GM12878 (cell line): ENCODE data around the gene COL23A1. TPM values are rescaled to one million over a fixed set of nuclear protein-coding genes. Genes with fewer than 3 reads are reported as not detected.
A peak's percentile ranks its signal among the peaks of the same experiment; 100 is the strongest.

Experiments
- ATAC-seq: fragments of 200-7000 bp; cut with Tn5 transposase; 3 replicates; pipeline ENCODE4 v1.9.1; 2020; ENCODE audit warnings: mild to moderate bottlenecking, moderate library complexity
- BruUV-seq: library from RNA; stranded (reverse); fragments of 400-500 nt; replicated peaks from 2 replicates; lab custom pipeline; 2021; lab: Mats Ljungman, UMichigan
- CTCF ChIA-PET: fragments of 300-600 bp; sonication (Branson Sonifier 250); formaldehyde crosslinking; extraction: SDS; loops from one replicate; lab custom pipeline; 2021; ENCODE audit warnings: inconsistent platforms; lab: Yijun Ruan, JAX
- POLR2A ChIA-PET: fragments of 350-600 bp; formaldehyde crosslinking; extraction: SDS; loops from one replicate; lab custom pipeline; 2021; ENCODE audit warnings: inconsistent platforms; lab: Charles Lee
- RAD21 ChIA-PET: fragments of 300-600 bp; sonication (Branson Sonifier 250); formaldehyde crosslinking; loops from one replicate; lab custom pipeline; 2023; ENCODE audit warnings: antibody characterized with exemption; ENCODE audit not compliant: unreplicated experiment; lab: Charles Lee
- SMC1A ChIA-PET: fragments of 300-600 bp; sonication (Branson Sonifier 250); formaldehyde crosslinking; loops from one replicate; lab custom pipeline; 2023; ENCODE audit not compliant: unreplicated experiment, uncharacterized antibody; lab: Charles Lee
- DNase-seq: peaks from one replicate; pipeline ENCODE4 v3.0.0-alpha.2; 2011; ENCODE audit warnings: low read depth, low spot score
- FAIRE-seq: peaks from 3 replicates; lab custom pipeline; 2011; peaks lifted over from hg19 to GRCh38; lab: Jason Lieb, UNC
- H2AFZ ChIP-seq: 2 replicates; pipeline ENCODE4 v1.6.0; 2011; ENCODE audit warnings: low read depth, low read length, control low read depth; ENCODE audit not compliant: control insufficient read depth
- H3K27ac ChIP-seq: 2 replicates; pipeline ENCODE4 v1.5.1; 2011; ENCODE audit warnings: control low read depth; ENCODE audit not compliant: control insufficient read depth, insufficient read depth
- H3K27me3 ChIP-seq, 2 experiments: replicated peaks in 1 of 2; 2 replicates each; pipeline versions ENCODE4 v1.6.0 to v1.6.1; 2011; ENCODE audit warnings: low read length in 1 of 2; ENCODE audit not compliant: control insufficient read depth in 2 of 2, insufficient read depth in 2 of 2
- H3K36me3 ChIP-seq, 2 experiments: 2 replicates each; pipeline ENCODE4 v1.5.1; 2011; ENCODE audit warnings: low read length in 1 of 2; ENCODE audit not compliant: control insufficient read depth in 2 of 2, insufficient read depth in 2 of 2
- H3K4me1 ChIP-seq: 2 replicates; pipeline ENCODE4 v1.6.1; 2011; ENCODE audit warnings: mild to moderate bottlenecking, low read length, moderate library complexity, mixed read lengths; ENCODE audit not compliant: control insufficient read depth, insufficient read depth
- H3K4me2 ChIP-seq: 2 replicates; pipeline ENCODE4 v1.6.0; 2011; ENCODE audit warnings: control low read depth; ENCODE audit not compliant: control insufficient read depth, insufficient read depth
- H3K4me3 ChIP-seq: fragments of 200-600 bp; sonication (generic); 2 replicates; pipeline ENCODE4 v1.5.1; 2016
- H3K79me2 ChIP-seq: 2 replicates; pipeline ENCODE4 v1.6.0; 2011; ENCODE audit warnings: low read length; ENCODE audit not compliant: control insufficient read depth, insufficient read depth
- H3K9ac ChIP-seq: 2 replicates; pipeline ENCODE4 v1.8.0; 2011; ENCODE audit warnings: low read length, control low read depth, mixed read lengths; ENCODE audit not compliant: control insufficient read depth, insufficient read depth
- H3K9me3 ChIP-seq: replicated peaks from 3 replicates; pipeline ENCODE4 v1.5.1; 2011; ENCODE audit warnings: mild to moderate bottlenecking, low read length; ENCODE audit not compliant: control insufficient read depth, insufficient read depth
- H4K20me1 ChIP-seq: 2 replicates; pipeline ENCODE4 v1.6.0; 2011; ENCODE audit not compliant: control insufficient read depth, insufficient read depth
- NFIC ChIP-seq: IDR thresholded peaks from 2 replicates; pipeline ENCODE4 v1.6.1; 2012; ENCODE audit warnings: low read depth, mild to moderate bottlenecking, inconsistent platforms, low read length, moderate library complexity
- POLR2AphosphoS5 ChIP-seq: IDR thresholded peaks from 2 replicates; pipeline ENCODE4 v1.6.1; 2011; ENCODE audit warnings: mild to moderate bottlenecking, low read length, inconsistent platforms
- RAD21 ChIP-seq: IDR thresholded peaks from 2 replicates; pipeline ENCODE4 v1.6.1; 2011; ENCODE audit warnings: mild to moderate bottlenecking, low read depth, low read length, moderate library complexity; ENCODE audit not compliant: insufficient read depth
- RBBP5 ChIP-seq: fragments of 200-600 bp; sonication (generic); conservative IDR thresholded peaks from 2 replicates; pipeline ENCODE4 v1.6.1; 2016
- SMC3 ChIP-seq: IDR thresholded peaks from 2 replicates; pipeline ENCODE4 v1.6.1; 2011; ENCODE audit warnings: low read length, improper control_type of control experiment, borderline replicate concordance
- SREBF1 ChIP-seq: IDR thresholded peaks from 2 replicates; pipeline ENCODE4 v1.6.1; 2012; ENCODE audit warnings: mild to moderate bottlenecking, low read length
- ZNF217 ChIP-seq: fragments of 450-650 bp; IDR thresholded peaks from 2 replicates; pipeline ENCODE4 v1.6.1; 2017; ENCODE audit warnings: antibody characterized with exemption, mild to moderate bottlenecking
- in situ Hi-C: fragments of 300-500 bp; cut with MboI; formaldehyde crosslinking; loops from 9 replicates; pipeline ENCODE4 v1.14.3; 2018; ENCODE audit warnings: mixed read lengths
- intact Hi-C: fragments of 100-400 bp; cut with micrococcal nuclease; formaldehyde crosslinking; loops from one replicate; pipeline ENCODE4 v1.14.2; 2022; ENCODE audit not compliant: unreplicated experiment
- polyA plus RNA-seq, 11 experiments: library from polyadenylated mRNA; depleted of rRNA in 4 of 11; unstranded in 6 of 11; stranded (reverse) in 5 of 11; fragments of >200 nt; fragmentation: Nextera tagmentation in 4 of 11; fragmentation: Illumina TruSeq in 1 of 11; extraction: Ambion mirVana in 4 of 11; extraction: Trizol in 1 of 11; gene quantifications; 1 replicate in 1 of 11; 2 replicates in 10 of 11; pipeline versions ENCODE4 v1.2.1 to v1.2.3, GENCODE V29; 2011 to 2016; ENCODE audit warnings: inconsistent platforms in 2 of 11, missing spikeins in 2 of 11, low read depth in 1 of 11
- total RNA-seq, 4 experiments: library from RNA; depleted of rRNA in 3 of 4; stranded (reverse); fragments of >200 nt in 3 of 4; fragmentation: Illumina TruSeq in 1 of 4; extraction: Trizol in 1 of 4; gene quantifications; 2 replicates each; pipeline versions ENCODE4 v1.2.1 to v1.2.3, GENCODE V29; 2013 to 2021
- TF ChIP-seq, protein P1 (sequence below): fragments of 450-650 bp; IDR thresholded peaks from 2 replicates; pipeline ENCODE4 v1.6.1; 2017; ENCODE audit warnings: mild to moderate bottlenecking, moderate library complexity
- TF ChIP-seq, protein P2 (sequence below): fragments of 450-650 bp; IDR thresholded peaks from 2 replicates; pipeline ENCODE4 v1.6.1; 2017; ENCODE audit warnings: antibody characterized with exemption, mild to moderate bottlenecking, moderate library complexity
- TF ChIP-seq, protein P3 (sequence below), 3 experiments: IDR thresholded peaks in 2 of 3; conservative IDR thresholded peaks in 1 of 3; 2 replicates each; pipeline ENCODE4 v1.5.1; 2011; ENCODE audit warnings: low read depth in 3 of 3, low read length in 3 of 3, mild to moderate bottlenecking in 3 of 3, control low read depth in 2 of 3, moderate library complexity in 2 of 3, inconsistent platforms in 1 of 3, mixed read lengths in 1 of 3; ENCODE audit not compliant: control insufficient read depth in 2 of 3, insufficient read depth in 1 of 3; ENCODE audit errors: extremely low read depth in 1 of 3

The COL23A1 gene
- total and polyA plus RNA-seq, 10 of the 15 experiments (the other 5 are each of a cell fraction or from before 2014, with no cell fraction given) = 0.03 to 0.83 (median 0.09) TPM; not detected in 5

DNA sequence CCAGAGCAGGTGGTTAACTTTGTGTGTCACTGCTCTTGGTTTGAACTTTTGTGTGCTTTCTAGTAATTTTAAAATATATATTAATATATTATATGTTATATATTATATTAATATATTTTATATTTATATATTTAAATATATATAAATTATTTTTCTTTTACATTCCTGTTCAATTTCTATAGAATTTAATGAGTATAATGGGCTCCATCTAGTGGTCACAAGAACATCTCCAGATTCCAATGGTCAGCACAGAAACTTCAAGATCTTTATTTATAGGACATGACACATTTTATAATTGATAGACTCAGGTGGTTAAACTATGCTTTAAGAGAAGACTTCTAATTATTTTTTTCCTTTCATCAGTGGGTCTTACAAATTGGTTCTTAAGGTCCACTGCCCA is 39.1 kb downstream of the COL23A1 start:
- Histone ChIP-seq H3K27ac (no peak overlapping the region), H3K4me3 (no peak overlapping the region), H3K79me2 (no peaks in the 10 kb centered on the region), H3K9ac (no peak overlapping the region), H3K27me3 (no peaks in the 10 kb centered on the region), H2AFZ (no peak overlapping the region), H3K4me1 (no peaks in the 10 kb centered on the region), H3K4me2 (no peak overlapping the region)
- no TSS peak for BruUV-seq
- in situ Hi-C loops = loop anchor here (5.0 kb wide), 1 partner anchor 274 kb away; no protein-coding TSS in a partner anchor
- SMC1A ChIA-PET = no interaction called here
- intact Hi-C loops = loop anchor here (1.0 to 2.0 kb wide), 2 partner anchors 271 to 316 kb away; no protein-coding TSS in a partner anchor
- RAD21 ChIA-PET = no interaction called here
- CTCF ChIA-PET = interaction anchor here (0.6 to 3.3 kb wide), 4 partner anchors 90 to 282 kb away, joined by 3 to 15 read pairs (median 8); no protein-coding TSS in a partner anchor
- POLR2A ChIA-PET = no interaction called here
- TF ChIP-seq ZNF217 = no peak
- peak; percentile 23; the same call in 1 of the 2 replicates for TF ChIP-seq RAD21
- TF ChIP-seq, protein P1, sequence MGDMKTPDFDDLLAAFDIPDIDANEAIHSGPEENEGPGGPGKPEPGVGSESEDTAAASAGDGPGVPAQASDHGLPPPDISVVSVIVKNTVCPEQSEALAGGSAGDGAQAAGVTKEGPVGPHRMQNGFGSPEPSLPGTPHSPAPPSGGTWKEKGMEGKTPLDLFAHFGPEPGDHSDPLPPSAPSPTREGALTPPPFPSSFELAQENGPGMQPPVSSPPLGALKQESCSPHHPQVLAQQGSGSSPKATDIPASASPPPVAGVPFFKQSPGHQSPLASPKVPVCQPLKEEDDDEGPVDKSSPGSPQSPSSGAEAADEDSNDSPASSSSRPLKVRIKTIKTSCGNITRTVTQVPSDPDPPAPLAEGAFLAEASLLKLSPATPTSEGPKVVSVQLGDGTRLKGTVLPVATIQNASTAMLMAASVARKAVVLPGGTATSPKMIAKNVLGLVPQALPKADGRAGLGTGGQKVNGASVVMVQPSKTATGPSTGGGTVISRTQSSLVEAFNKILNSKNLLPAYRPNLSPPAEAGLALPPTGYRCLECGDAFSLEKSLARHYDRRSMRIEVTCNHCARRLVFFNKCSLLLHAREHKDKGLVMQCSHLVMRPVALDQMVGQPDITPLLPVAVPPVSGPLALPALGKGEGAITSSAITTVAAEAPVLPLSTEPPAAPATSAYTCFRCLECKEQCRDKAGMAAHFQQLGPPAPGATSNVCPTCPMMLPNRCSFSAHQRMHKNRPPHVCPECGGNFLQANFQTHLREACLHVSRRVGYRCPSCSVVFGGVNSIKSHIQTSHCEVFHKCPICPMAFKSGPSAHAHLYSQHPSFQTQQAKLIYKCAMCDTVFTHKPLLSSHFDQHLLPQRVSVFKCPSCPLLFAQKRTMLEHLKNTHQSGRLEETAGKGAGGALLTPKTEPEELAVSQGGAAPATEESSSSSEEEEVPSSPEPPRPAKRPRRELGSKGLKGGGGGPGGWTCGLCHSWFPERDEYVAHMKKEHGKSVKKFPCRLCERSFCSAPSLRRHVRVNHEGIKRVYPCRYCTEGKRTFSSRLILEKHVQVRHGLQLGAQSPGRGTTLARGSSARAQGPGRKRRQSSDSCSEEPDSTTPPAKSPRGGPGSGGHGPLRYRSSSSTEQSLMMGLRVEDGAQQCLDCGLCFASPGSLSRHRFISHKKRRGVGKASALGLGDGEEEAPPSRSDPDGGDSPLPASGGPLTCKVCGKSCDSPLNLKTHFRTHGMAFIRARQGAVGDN = no peak
- TF ChIP-seq, protein P2, sequence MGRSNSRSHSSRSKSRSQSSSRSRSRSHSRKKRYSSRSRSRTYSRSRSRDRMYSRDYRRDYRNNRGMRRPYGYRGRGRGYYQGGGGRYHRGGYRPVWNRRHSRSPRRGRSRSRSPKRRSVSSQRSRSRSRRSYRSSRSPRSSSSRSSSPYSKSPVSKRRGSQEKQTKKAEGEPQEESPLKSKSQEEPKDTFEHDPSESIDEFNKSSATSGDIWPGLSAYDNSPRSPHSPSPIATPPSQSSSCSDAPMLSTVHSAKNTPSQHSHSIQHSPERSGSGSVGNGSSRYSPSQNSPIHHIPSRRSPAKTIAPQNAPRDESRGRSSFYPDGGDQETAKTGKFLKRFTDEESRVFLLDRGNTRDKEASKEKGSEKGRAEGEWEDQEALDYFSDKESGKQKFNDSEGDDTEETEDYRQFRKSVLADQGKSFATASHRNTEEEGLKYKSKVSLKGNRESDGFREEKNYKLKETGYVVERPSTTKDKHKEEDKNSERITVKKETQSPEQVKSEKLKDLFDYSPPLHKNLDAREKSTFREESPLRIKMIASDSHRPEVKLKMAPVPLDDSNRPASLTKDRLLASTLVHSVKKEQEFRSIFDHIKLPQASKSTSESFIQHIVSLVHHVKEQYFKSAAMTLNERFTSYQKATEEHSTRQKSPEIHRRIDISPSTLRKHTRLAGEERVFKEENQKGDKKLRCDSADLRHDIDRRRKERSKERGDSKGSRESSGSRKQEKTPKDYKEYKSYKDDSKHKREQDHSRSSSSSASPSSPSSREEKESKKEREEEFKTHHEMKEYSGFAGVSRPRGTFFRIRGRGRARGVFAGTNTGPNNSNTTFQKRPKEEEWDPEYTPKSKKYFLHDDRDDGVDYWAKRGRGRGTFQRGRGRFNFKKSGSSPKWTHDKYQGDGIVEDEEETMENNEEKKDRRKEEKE = no peak
- no peak for TF ChIP-seq NFIC
- no peak for TF ChIP-seq POLR2AphosphoS5
- peak; percentile 46; the same call in 1 of the 2 replicates for TF ChIP-seq SMC3
- no peak for TF ChIP-seq SREBF1
- no peak for TF ChIP-seq RBBP5
- TF ChIP-seq, protein P3, sequence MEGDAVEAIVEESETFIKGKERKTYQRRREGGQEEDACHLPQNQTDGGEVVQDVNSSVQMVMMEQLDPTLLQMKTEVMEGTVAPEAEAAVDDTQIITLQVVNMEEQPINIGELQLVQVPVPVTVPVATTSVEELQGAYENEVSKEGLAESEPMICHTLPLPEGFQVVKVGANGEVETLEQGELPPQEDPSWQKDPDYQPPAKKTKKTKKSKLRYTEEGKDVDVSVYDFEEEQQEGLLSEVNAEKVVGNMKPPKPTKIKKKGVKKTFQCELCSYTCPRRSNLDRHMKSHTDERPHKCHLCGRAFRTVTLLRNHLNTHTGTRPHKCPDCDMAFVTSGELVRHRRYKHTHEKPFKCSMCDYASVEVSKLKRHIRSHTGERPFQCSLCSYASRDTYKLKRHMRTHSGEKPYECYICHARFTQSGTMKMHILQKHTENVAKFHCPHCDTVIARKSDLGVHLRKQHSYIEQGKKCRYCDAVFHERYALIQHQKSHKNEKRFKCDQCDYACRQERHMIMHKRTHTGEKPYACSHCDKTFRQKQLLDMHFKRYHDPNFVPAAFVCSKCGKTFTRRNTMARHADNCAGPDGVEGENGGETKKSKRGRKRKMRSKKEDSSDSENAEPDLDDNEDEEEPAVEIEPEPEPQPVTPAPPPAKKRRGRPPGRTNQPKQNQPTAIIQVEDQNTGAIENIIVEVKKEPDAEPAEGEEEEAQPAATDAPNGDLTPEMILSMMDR (IDR thresholded peaks at IDR 0.05 in 2 of 3, conservative IDR thresholded peaks at IDR 0.05 in 1 of 3; ENCODE audit: control insufficient read depth in 2 of 3, extremely low read depth in 1 of 3, insufficient read depth in 1 of 3, low read depth in 3 of 3, low read length in 3 of 3) = peak in 1 of 3 experiments; percentile 26; a peak in 3 of 6 replicates
- TF ChIP-seq, all 136 proteins: peak for 3
- H3K36me3 ChIP-seq = no peaks in the 10 kb centered on the region
- no peak for ATAC-seq
- no peaks in the 10 kb centered on the region for H3K9me3 ChIP-seq
- no peak for FAIRE-seq
- DNase-seq = no peak
- H4K20me1 ChIP-seq = no peaks in the 10 kb centered on the region
